Mesenchymal stem cell (in vitro differentiated cells and primary cell): Measurements from ENCODE around the gene UNC13C.

Experiments
- DNase-seq: peaks from one replicate; pipeline ENCODE4 v3.0.0-alpha.2; 2013
- H2AFZ ChIP-seq: one replicate; pipeline ENCODE4 v1.6.1; 2013; ENCODE audit warnings: low read depth, mild to moderate bottlenecking, control low read depth, inconsistent platforms, low read length, moderate library complexity
- H2AK5ac ChIP-seq: 2 replicates; pipeline ENCODE4 v1.6.1; 2013; ENCODE audit warnings: low read length, moderate library complexity, mild to moderate bottlenecking, inconsistent platforms; ENCODE audit not compliant: severe bottlenecking
- H2BK120ac ChIP-seq: one replicate; pipeline ENCODE4 v1.6.1; 2013; ENCODE audit warnings: low read depth, mild to moderate bottlenecking, inconsistent platforms, low read length, moderate library complexity
- H2BK12ac ChIP-seq, 2 experiments: one replicate each; pipeline ENCODE4 v1.6.1; 2013; ENCODE audit warnings: inconsistent platforms in 2 of 2, low read length in 2 of 2, mild to moderate bottlenecking in 2 of 2, moderate library complexity in 2 of 2, control low read depth in 1 of 2
- H2BK15ac ChIP-seq: one replicate; pipeline ENCODE4 v1.6.1; 2013; ENCODE audit warnings: mild to moderate bottlenecking, low read depth, inconsistent platforms; ENCODE audit not compliant: poor library complexity, severe bottlenecking
- H2BK5ac ChIP-seq: 2 replicates; pipeline ENCODE4 v1.6.1; 2013; ENCODE audit warnings: low read depth, mild to moderate bottlenecking, low read length, control low read depth, inconsistent platforms; ENCODE audit not compliant: poor library complexity, severe bottlenecking
- H3K14ac ChIP-seq, 2 experiments: one replicate each; pipeline ENCODE4 v1.6.1; 2013; ENCODE audit warnings: inconsistent platforms in 2 of 2, low read length in 2 of 2, control low read depth in 1 of 2, mild to moderate bottlenecking in 1 of 2, moderate library complexity in 1 of 2
- H3K18ac ChIP-seq, 2 experiments: one replicate each; pipeline ENCODE4 v1.6.1; 2013; ENCODE audit warnings: inconsistent platforms in 2 of 2, low read length in 2 of 2, control low read depth in 1 of 2, low read depth in 1 of 2, mild to moderate bottlenecking in 1 of 2
- H3K23ac ChIP-seq, 2 experiments: one replicate each; pipeline ENCODE4 v1.6.1; 2013; ENCODE audit warnings: inconsistent platforms in 2 of 2, low read length in 2 of 2, mild to moderate bottlenecking in 2 of 2, moderate library complexity in 2 of 2, control low read depth in 1 of 2
- H3K27ac ChIP-seq: 2 replicates; pipeline ENCODE4 v1.5.1; 2013; ENCODE audit warnings: mild to moderate bottlenecking, moderate library complexity, low read length, control low read depth, inconsistent platforms; ENCODE audit not compliant: poor library complexity, severe bottlenecking
- H3K27me3 ChIP-seq, 2 experiments: 2 replicates each; pipeline versions ENCODE4 v1.6.1 to v1.7.0; 2013; ENCODE audit warnings: low read length in 2 of 2, mild to moderate bottlenecking in 2 of 2, moderate library complexity in 2 of 2, control low read depth in 1 of 2, inconsistent platforms in 1 of 2; ENCODE audit not compliant: control insufficient read depth in 1 of 2, insufficient read depth in 1 of 2
- H3K36me3 ChIP-seq, 2 experiments: 2 replicates each; pipeline versions ENCODE4 v1.6.1 to v1.7.0; 2013; ENCODE audit warnings: low read length in 2 of 2, control low read depth in 1 of 2, inconsistent platforms in 1 of 2, low read depth in 1 of 2, mild to moderate bottlenecking in 1 of 2; ENCODE audit not compliant: insufficient read depth in 2 of 2, control insufficient read depth in 1 of 2
- H3K4ac ChIP-seq, 2 experiments: one replicate each; pipeline ENCODE4 v1.6.1; 2013; ENCODE audit warnings: inconsistent platforms in 2 of 2, low read length in 2 of 2, mild to moderate bottlenecking in 2 of 2, moderate library complexity in 2 of 2, control low read depth in 1 of 2, low read depth in 1 of 2
- H3K4me1 ChIP-seq: 2 replicates; pipeline ENCODE4 v1.6.1; 2013; ENCODE audit warnings: low read depth, low read length, control low read depth; ENCODE audit not compliant: control insufficient read depth, insufficient read depth
- H3K4me2 ChIP-seq: 2 replicates; pipeline ENCODE4 v1.6.1; 2013; ENCODE audit warnings: low read length, mild to moderate bottlenecking, inconsistent platforms; ENCODE audit not compliant: poor library complexity, severe bottlenecking
- H3K4me3 ChIP-seq, 2 experiments: 2 replicates each; pipeline versions ENCODE4 v1.5.1 to v1.7.0; 2013; ENCODE audit warnings: low read length in 2 of 2, mild to moderate bottlenecking in 2 of 2, control low read depth in 1 of 2, low read depth in 1 of 2; ENCODE audit not compliant: insufficient read depth in 1 of 2
- H3K79me1 ChIP-seq: replicated peaks from 2 replicates; pipeline ENCODE4 v1.6.1; 2013; ENCODE audit warnings: mild to moderate bottlenecking, control low read depth, low read length, inconsistent platforms; ENCODE audit not compliant: poor library complexity, severe bottlenecking
- H3K9ac ChIP-seq: 2 replicates; pipeline ENCODE4 v1.7.0; 2013; ENCODE audit warnings: mild to moderate bottlenecking, low read length, moderate library complexity
- H3K9me3 ChIP-seq: 2 replicates; pipeline ENCODE4 v1.7.0; 2013; ENCODE audit warnings: mild to moderate bottlenecking, low read length; ENCODE audit not compliant: control insufficient read depth
- H4K8ac ChIP-seq: one replicate; pipeline ENCODE4 v1.6.1; 2013; ENCODE audit warnings: inconsistent platforms, mild to moderate bottlenecking, low read length, moderate library complexity
- H4K91ac ChIP-seq: one replicate; pipeline ENCODE4 v1.6.1; 2013; ENCODE audit warnings: mild to moderate bottlenecking, low read length, inconsistent platforms
- WGBS: methylation state at CpG from one replicate; pipeline ENCODE4 v1.1.7; 2013; ENCODE audit warnings: mixed read lengths; 5-methylcytosine and 5-hydroxymethylcytosine counted together

Gene UNC13C

GRCh38 chr15:54312528-54312927 lies 334.3 kb downstream of the UNC13C start:
- no peak overlapping the region for H2BK12ac ChIP-seq
- H2AK5ac ChIP-seq, result no peak overlapping the region
- H2BK5ac ChIP-seq, result no peak overlapping the region
- peaks cover 4% of the 10 kb centered on the region for H3K9me3 ChIP-seq
- H3K27me3 ChIP-seq, result no peaks in the 10 kb centered on the region
- H3K23ac ChIP-seq, result no peak overlapping the region
- H2BK15ac ChIP-seq, result no peak overlapping the region
- no peak overlapping the region for H3K18ac ChIP-seq
- no peak overlapping the region for H3K4ac ChIP-seq
- H3K36me3 ChIP-seq, result no peaks in the 10 kb centered on the region
- no peak overlapping the region for H3K9ac ChIP-seq
- no peak overlapping the region for H3K4me3 ChIP-seq
- H3K79me1 ChIP-seq, result no peaks in the 10 kb centered on the region
- DNase-seq, result no peak
- H4K8ac ChIP-seq, result no peak overlapping the region
- no peak overlapping the region for H3K27ac ChIP-seq
- no peaks in the 10 kb centered on the region for H3K4me1 ChIP-seq
- H3K14ac ChIP-seq, result no peak overlapping the region
- H2AFZ ChIP-seq, result no peak overlapping the region
- no peak overlapping the region for H4K91ac ChIP-seq
- no peak overlapping the region for H2BK120ac ChIP-seq
- H3K4me2 ChIP-seq, result no peak overlapping the region

GRCh38 chr15:54321426-54321825 lies 343.2 kb downstream of the UNC13C start:
- Histone ChIP-seq H3K4me2 (no peak overlapping the region), H2AFZ (no peak overlapping the region), H3K4ac (no peak overlapping the region), H3K18ac (no peak overlapping the region), H3K23ac (no peak overlapping the region), H2BK5ac (no peak overlapping the region), H4K91ac (no peak overlapping the region), H3K14ac (no peak overlapping the region), H2BK15ac (no peak overlapping the region), H3K27ac (no peak overlapping the region), H2BK12ac (no peak overlapping the region), H2BK120ac (no peak overlapping the region), H4K8ac (no peak overlapping the region), H3K4me3 (no peak overlapping the region), H3K9me3 (no peaks in the 10 kb centered on the region), H3K27me3 (no peaks in the 10 kb centered on the region), H3K9ac (no peak overlapping the region), H3K36me3 (no peaks in the 10 kb centered on the region), H3K79me1 (no peaks in the 10 kb centered on the region), H2AK5ac (no peak overlapping the region), H3K4me1 (no peaks in the 10 kb centered on the region)
- WGBS, result 81% methylated on average over 6 of the region's 6 CpGs
- no peak for DNase-seq

- WGBS, result 60% methylated on average over 1 of the region's 1 CpG
- no peaks in the 10 kb centered on the region for H3K4me1 ChIP-seq
Observed at GRCh38 chr15:54322341-54322740, 344.1 kb downstream of the UNC13C start.

GRCh38 chr15:54345301-54345700 lies 367.1 kb downstream of the UNC13C start:
- 86% methylated on average over 1 of the region's 2 CpGs for WGBS
- DNase-seq, result no peak

More at GRCh38 chr15:54322341-54322740, 344.1 kb downstream of the UNC13C start:
- DNase-seq, result no peak
- Histone ChIP-seq H3K23ac (no peak overlapping the region), H3K36me3 (no peaks in the 10 kb centered on the region), H4K91ac (no peak overlapping the region), H3K9ac (no peak overlapping the region), H3K14ac (no peak overlapping the region), H2BK15ac (no peak overlapping the region), H2BK120ac (no peak overlapping the region), H2AK5ac (no peak overlapping the region), H3K9me3 (no peaks in the 10 kb centered on the region), H2BK12ac (no peak overlapping the region), H3K27ac (no peak overlapping the region), H3K4ac (no peak overlapping the region), H2BK5ac (no peak overlapping the region), H3K4me2 (no peak overlapping the region), H3K4me3 (no peak overlapping the region), H3K79me1 (no peaks in the 10 kb centered on the region), H2AFZ (no peak overlapping the region), H4K8ac (no peak overlapping the region), H3K27me3 (no peaks in the 10 kb centered on the region), H3K18ac (no peak overlapping the region)

More at GRCh38 chr15:54345301-54345700, 367.1 kb downstream of the UNC13C start:
- Histone ChIP-seq H3K9me3 (peaks cover 7% of the 10 kb centered on the region), H3K4ac (no peak overlapping the region), H3K4me3 (no peak overlapping the region), H3K9ac (no peak overlapping the region), H3K36me3 (no peaks in the 10 kb centered on the region), H2BK12ac (no peak overlapping the region), H4K91ac (no peak overlapping the region), H2AFZ (no peak overlapping the region), H3K23ac (no peak overlapping the region), H4K8ac (no peak overlapping the region), H3K79me1 (no peaks in the 10 kb centered on the region), H3K14ac (no peak overlapping the region), H2BK120ac (no peak overlapping the region), H3K4me2 (no peak overlapping the region), H2BK5ac (no peak overlapping the region), H2BK15ac (no peak overlapping the region), H3K27me3 (no peaks in the 10 kb centered on the region), H2AK5ac (no peak overlapping the region), H3K4me1 (no peaks in the 10 kb centered on the region), H3K18ac (no peak overlapping the region), H3K27ac (no peak overlapping the region)
